Measurements from ENCODE around the gene DUSP3.

DNA sequence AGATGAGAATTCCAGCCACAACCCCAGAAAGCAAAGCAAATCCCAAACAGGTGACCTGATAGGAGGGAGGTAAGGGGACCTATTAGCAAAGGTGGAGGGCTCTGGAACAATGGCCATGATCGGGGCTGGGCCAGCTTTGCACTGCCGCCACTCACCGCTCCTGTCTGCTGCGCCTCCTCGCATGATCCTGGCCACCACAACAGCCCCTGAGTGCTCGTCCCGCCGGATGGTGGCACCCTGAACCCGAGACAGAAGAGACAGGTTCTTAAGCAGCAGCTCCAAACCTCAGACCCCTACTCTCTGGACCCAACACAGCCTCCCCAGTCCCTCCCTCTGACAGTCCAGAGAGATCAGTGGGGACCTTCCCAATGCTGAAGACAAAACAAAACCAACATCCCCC is 48.8 kb upstream of the DUSP3 start:
- TF ChIP-seq, protein P1, sequence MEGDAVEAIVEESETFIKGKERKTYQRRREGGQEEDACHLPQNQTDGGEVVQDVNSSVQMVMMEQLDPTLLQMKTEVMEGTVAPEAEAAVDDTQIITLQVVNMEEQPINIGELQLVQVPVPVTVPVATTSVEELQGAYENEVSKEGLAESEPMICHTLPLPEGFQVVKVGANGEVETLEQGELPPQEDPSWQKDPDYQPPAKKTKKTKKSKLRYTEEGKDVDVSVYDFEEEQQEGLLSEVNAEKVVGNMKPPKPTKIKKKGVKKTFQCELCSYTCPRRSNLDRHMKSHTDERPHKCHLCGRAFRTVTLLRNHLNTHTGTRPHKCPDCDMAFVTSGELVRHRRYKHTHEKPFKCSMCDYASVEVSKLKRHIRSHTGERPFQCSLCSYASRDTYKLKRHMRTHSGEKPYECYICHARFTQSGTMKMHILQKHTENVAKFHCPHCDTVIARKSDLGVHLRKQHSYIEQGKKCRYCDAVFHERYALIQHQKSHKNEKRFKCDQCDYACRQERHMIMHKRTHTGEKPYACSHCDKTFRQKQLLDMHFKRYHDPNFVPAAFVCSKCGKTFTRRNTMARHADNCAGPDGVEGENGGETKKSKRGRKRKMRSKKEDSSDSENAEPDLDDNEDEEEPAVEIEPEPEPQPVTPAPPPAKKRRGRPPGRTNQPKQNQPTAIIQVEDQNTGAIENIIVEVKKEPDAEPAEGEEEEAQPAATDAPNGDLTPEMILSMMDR (conservative IDR thresholded peaks at IDR 0.05; ENCODE audit: low read depth, low read length): no peak
- no peak for TF ChIP-seq EZH2 (IDR thresholded peaks at IDR 0.05; ENCODE audit: low read length, unreplicated experiment)
- no peak for TF ChIP-seq EZH2phosphoT487 (IDR thresholded peaks at IDR 0.05; ENCODE audit: borderline replicate concordance, low read length)

All from PC-3 (cell line).